Measurements from ENCODE around the gene CDYL.

CDYL gene

GRCh38 chr6:4790158-4790899 is 14.1 kb downstream of the CDYL start:
- DNase-seq: no peak
- no peak overlapping the region for H3K4me3 ChIP-seq (ENCODE audit: low read depth, low read length)
- no peaks in the 10 kb centered on the region for H3K36me3 ChIP-seq

DNA sequence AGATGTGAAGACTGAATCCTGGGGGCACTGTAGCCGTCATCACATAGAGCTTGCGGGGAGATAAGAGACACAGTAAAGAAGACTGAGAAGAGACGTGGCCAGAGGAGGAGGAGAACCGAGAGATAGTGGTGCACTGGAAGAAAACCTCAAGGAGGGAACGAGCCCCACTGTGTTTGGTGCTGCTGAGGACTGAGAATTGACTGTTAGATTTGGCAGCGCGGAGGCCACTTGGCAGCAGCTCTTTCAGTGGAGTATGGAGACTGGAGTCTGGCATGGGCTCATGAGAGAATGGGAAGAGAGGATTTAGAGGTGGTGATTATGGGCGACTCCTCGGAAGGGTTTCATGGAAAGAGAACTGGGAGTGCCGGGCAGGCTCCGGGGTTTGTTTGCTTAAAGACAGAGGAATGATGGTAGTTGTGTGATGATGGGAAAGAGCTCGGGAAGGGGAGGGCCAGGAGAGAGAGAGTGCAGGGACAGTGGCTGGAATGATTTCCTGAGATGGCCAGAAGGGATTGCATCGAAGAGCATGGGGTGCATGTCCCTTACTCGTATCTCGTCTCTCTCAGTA is 18.0 kb downstream of the CDYL start:
- no peak for DNase-seq
- Histone ChIP-seq H3K4me1 (no peaks in the 10 kb centered on the region), H3K4me3 (ENCODE audit: low read depth, low read length) (no peak overlapping the region), H3K9me3 (no peaks in the 10 kb centered on the region), H3K27me3 (no peaks in the 10 kb centered on the region), H3K36me3 (no peaks in the 10 kb centered on the region)
- TF ChIP-seq, protein P1, sequence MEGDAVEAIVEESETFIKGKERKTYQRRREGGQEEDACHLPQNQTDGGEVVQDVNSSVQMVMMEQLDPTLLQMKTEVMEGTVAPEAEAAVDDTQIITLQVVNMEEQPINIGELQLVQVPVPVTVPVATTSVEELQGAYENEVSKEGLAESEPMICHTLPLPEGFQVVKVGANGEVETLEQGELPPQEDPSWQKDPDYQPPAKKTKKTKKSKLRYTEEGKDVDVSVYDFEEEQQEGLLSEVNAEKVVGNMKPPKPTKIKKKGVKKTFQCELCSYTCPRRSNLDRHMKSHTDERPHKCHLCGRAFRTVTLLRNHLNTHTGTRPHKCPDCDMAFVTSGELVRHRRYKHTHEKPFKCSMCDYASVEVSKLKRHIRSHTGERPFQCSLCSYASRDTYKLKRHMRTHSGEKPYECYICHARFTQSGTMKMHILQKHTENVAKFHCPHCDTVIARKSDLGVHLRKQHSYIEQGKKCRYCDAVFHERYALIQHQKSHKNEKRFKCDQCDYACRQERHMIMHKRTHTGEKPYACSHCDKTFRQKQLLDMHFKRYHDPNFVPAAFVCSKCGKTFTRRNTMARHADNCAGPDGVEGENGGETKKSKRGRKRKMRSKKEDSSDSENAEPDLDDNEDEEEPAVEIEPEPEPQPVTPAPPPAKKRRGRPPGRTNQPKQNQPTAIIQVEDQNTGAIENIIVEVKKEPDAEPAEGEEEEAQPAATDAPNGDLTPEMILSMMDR (IDR thresholded peaks at IDR 0.05; ENCODE audit: low read depth, low read length): no peak

More at GRCh38 chr6:4790158-4790899, 14.1 kb downstream of the CDYL start:
- no peaks in the 10 kb centered on the region for H3K27me3 ChIP-seq
- H3K9me3 ChIP-seq: no peaks in the 10 kb centered on the region
- peaks cover 2% of the 10 kb centered on the region; the same call in 1 of the 2 replicates for H3K4me1 ChIP-seq
- TF ChIP-seq, protein P1 (IDR thresholded peaks at IDR 0.05; ENCODE audit: low read depth, low read length): no peak

DNA sequence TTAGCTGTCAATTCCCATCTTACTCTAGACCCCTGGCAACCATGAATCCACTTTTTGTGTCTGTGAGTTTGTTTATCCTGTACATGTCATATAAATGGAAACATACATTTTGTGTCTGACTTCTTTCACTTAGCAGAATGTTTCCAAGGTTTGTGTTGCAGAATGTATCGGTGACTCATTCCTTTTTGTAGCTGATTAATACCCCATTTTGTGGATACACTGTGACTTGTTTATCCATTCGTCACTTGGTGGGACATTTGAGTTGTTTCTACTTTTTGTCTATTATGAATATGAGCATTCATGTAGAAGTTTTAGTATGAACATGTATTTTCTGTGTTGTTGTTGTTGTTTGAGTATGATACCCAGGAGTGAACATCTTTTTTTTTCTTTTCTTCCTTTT is 21.4 kb downstream of the CDYL start:
- TF ChIP-seq, protein P1 (IDR thresholded peaks at IDR 0.05; ENCODE audit: low read depth, low read length): no peak
- Histone ChIP-seq H3K4me3 (ENCODE audit: low read depth, low read length) (no peak overlapping the region), H3K36me3 (no peaks in the 10 kb centered on the region), H3K27me3 (no peaks in the 10 kb centered on the region), H3K4me1 (no peaks in the 10 kb centered on the region), H3K9me3 (no peaks in the 10 kb centered on the region)
- no peak for DNase-seq

GRCh38 chr6:4799912-4800311 is 23.7 kb downstream of the CDYL start:
- H3K27me3 ChIP-seq: no peaks in the 10 kb centered on the region
- TF ChIP-seq, protein P1 (IDR thresholded peaks at IDR 0.05; ENCODE audit: low read depth, low read length): no peak
- no peak for DNase-seq
- peaks cover 3% of the 10 kb centered on the region; the same call in 1 of the 2 replicates for H3K4me1 ChIP-seq
- H3K4me3 ChIP-seq (ENCODE audit: low read depth, low read length): no peak overlapping the region
- H3K36me3 ChIP-seq: no peaks in the 10 kb centered on the region
- no peaks in the 10 kb centered on the region for H3K9me3 ChIP-seq

GRCh38 chr6:4800662-4801061 is 24.5 kb downstream of the CDYL start:
- DNase-seq: no peak
- H3K4me3 ChIP-seq (ENCODE audit: low read depth, low read length): no peak overlapping the region
- H3K27me3 ChIP-seq: no peaks in the 10 kb centered on the region
- TF ChIP-seq, protein P1 (IDR thresholded peaks at IDR 0.05; ENCODE audit: low read depth, low read length): no peak
- no peaks in the 10 kb centered on the region for H3K9me3 ChIP-seq
- no peaks in the 10 kb centered on the region for H3K36me3 ChIP-seq
- H3K4me1 ChIP-seq: peaks cover 3% of the 10 kb centered on the region; the same call in 1 of the 2 replicates

All from BE2C (cell line).